ENCODE measurements around the gene EIF4E1B. TPM values are rescaled to one million over a fixed set of nuclear protein-coding genes. Genes with fewer than 3 reads are reported as not detected.

EIF4E1B gene
- total and polyA plus RNA-seq, 2 donors (not counting 1 experiment from before 2014, with no cell fraction given): not detected

DNA sequence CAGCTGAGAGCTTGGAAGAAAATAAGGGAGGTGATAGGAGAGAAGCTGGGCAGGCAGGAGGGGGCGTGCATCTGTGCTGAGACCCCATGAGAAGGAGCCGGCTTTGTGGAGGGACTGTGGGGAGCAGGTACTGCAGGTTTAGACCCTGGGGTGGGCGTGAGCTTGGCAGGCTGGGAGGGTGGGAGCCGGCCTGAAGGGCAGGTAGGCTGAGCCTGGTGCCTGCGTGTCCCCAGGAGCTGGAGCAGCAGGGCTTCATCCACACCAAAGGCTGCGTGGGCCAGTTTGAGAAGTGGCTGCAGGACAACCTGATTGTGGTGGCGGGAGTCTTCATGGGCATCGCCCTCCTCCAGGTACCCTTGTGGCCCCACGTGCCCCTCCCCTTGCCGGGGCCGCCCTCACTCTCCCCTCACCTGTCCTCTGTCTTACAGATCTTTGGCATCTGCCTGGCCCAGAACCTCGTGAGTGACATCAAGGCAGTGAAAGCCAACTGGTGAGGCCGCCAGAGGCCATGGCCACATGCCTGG lies 26.1 kb downstream of the EIF4E1B start:
- ChIA-PET POLR2A (no interaction called here), CTCF (interaction anchor here (0.7 to 5.6 kb wide), 3 partner anchors 7 to 456 kb away, joined by 3 to 78 read pairs (median 76); partner anchors contain the start of genes EIF4E1B, SNCB and TSPAN17)
- Mint-ChIP-seq H3K27me3 (peaks cover under 1% of the 10 kb centered on the region), H3K4me1 (peaks cover 57% of the 10 kb centered on the region), H3K9me3 (ENCODE audit: insufficient read depth) (no peaks in the 10 kb centered on the region), H3K27ac (no peak overlapping the region), H3K4me3 (no peak overlapping the region)
- Histone ChIP-seq H3K4me3 (ENCODE audit: control extremely low read depth in 1 of 5, extremely low read depth in 1 of 5, insufficient read depth in 1 of 5, low read depth in 2 of 5, low read length in 4 of 5) (no peak overlapping the region), H3K79me2 (ENCODE audit: control insufficient read depth, insufficient read depth, low read length) (no peaks in the 10 kb centered on the region), H3K27me3 (replicated peaks in 1 of 4; ENCODE audit: control extremely low read depth in 1 of 4, control insufficient read depth in 3 of 4, insufficient read depth in 4 of 4, low read length in 3 of 4) (no peaks in the 10 kb centered on the region), H3K36me3 (replicated peaks in 1 of 2; ENCODE audit: control extremely low read depth in 1 of 2, control insufficient read depth in 1 of 2, extremely low read depth in 1 of 2, insufficient read depth in 2 of 2, low read length in 1 of 2) (peaks cover 0 to 17% of the 10 kb centered on the region in 2 experiments), H2AFZ (ENCODE audit: insufficient read depth, low read depth, low read length, poor library complexity, severe bottlenecking) (no peak overlapping the region), H3K4me1 (ENCODE audit: control insufficient read depth in 2 of 2, insufficient read depth in 2 of 2, low read length in 2 of 2) (peaks cover 44 to 57% of the 10 kb centered on the region in 2 donors), H3K27ac (ENCODE audit: low read length in 2 of 2) (no peak overlapping the region), H3K9ac (ENCODE audit: low read length) (no peak overlapping the region), H4K20me1 (ENCODE audit: control insufficient read depth, insufficient read depth, low read length, poor library complexity, severe bottlenecking) (no peaks in the 10 kb centered on the region), H3K9me3 (ENCODE audit: control extremely low read depth in 1 of 3, control insufficient read depth in 2 of 3, insufficient read depth in 1 of 3, low read length in 2 of 3) (no peaks in the 10 kb centered on the region), H3K4me2 (replicated peaks; ENCODE audit: low read depth, low read length, poor library complexity, severe bottlenecking) (no peak overlapping the region)
- ATAC-seq (ENCODE audit: low read depth): no peak
- 93% methylated on average over 13 of the region's 13 CpGs for WGBS (ENCODE audit: insufficient coverage)
- DNase-seq: no peak
- no peak for TF ChIP-seq EZH2 (IDR thresholded peaks at IDR 0.05; ENCODE audit: borderline replicate concordance, insufficient read depth, low read depth, low read length, poor library complexity, severe bottlenecking)
- TF ChIP-seq, protein P1, sequence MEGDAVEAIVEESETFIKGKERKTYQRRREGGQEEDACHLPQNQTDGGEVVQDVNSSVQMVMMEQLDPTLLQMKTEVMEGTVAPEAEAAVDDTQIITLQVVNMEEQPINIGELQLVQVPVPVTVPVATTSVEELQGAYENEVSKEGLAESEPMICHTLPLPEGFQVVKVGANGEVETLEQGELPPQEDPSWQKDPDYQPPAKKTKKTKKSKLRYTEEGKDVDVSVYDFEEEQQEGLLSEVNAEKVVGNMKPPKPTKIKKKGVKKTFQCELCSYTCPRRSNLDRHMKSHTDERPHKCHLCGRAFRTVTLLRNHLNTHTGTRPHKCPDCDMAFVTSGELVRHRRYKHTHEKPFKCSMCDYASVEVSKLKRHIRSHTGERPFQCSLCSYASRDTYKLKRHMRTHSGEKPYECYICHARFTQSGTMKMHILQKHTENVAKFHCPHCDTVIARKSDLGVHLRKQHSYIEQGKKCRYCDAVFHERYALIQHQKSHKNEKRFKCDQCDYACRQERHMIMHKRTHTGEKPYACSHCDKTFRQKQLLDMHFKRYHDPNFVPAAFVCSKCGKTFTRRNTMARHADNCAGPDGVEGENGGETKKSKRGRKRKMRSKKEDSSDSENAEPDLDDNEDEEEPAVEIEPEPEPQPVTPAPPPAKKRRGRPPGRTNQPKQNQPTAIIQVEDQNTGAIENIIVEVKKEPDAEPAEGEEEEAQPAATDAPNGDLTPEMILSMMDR (IDR thresholded peaks at IDR 0.05): no peak
- intact Hi-C loops (cut with micrococcal nuclease): no loop called here

DNA sequence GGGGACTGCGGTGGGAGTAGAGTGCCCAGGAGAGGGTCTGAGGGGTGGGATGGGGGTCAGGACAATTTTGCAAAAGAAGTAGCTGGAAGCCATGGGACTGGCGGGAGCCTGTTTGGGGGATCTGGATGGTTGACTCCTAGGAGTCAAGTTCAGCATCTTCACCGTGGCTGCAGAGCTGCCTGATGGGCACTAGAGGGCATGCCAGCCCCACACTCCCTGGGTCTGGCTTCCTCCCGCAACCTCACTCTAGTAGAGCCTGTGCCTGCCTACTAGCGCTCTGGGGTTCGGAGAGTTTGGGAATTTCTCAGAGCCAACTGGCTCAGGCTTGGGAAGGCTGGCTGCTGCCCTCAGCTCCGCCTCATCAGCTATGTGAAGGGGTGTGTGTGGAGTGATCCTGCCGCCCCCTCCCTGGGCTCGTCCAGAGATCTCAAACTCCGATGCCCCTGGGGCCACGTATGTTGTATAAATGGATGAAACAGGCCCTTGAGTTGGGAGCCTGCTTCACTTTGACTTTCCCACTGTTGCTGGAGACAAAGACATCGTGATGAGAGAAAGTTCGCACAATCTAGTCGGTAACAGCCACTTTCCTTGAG lies 27.6 kb downstream of the EIF4E1B start:
- peak overlapping the region; percentile 69 for H2AFZ ChIP-seq (ENCODE audit: insufficient read depth, low read depth, low read length, poor library complexity, severe bottlenecking)
- 60% methylated on average over 11 of the region's 14 CpGs for WGBS (ENCODE audit: insufficient coverage)
- peak; percentile 75 for ATAC-seq (ENCODE audit: low read depth)
- peak; percentile 75 for DNase-seq
- Mint-ChIP-seq H3K27me3 (peaks cover 3% of the 10 kb centered on the region), H3K27ac (peak overlapping the region; percentile 59), H3K4me3 (peak overlapping the region; percentile 85), H3K9me3 (ENCODE audit: insufficient read depth) (no peaks in the 10 kb centered on the region), H3K4me1 (peaks cover 42% of the 10 kb centered on the region)
- no peaks in the 10 kb centered on the region for H3K79me2 ChIP-seq (ENCODE audit: control insufficient read depth, insufficient read depth, low read length)
- no peaks in the 10 kb centered on the region for H4K20me1 ChIP-seq (ENCODE audit: control insufficient read depth, insufficient read depth, low read length, poor library complexity, severe bottlenecking)
- ChIA-PET POLR2A (interaction anchor here (1.2 kb wide), 1 partner anchor 11 kb away, joined by 3 read pairs; no protein-coding TSS in a partner anchor), CTCF (interaction anchor here (0.6 to 5.6 kb wide), 10 partner anchors 8 to 454 kb away, joined by 3 to 78 read pairs (median 6); partner anchors contain the start of genes EIF4E1B, SNCB and TSPAN17)
- H3K27ac ChIP-seq (ENCODE audit: low read length in 2 of 2): no peak overlapping the region
- TF ChIP-seq EZH2 (IDR thresholded peaks at IDR 0.05; ENCODE audit: borderline replicate concordance, insufficient read depth, low read depth, low read length, poor library complexity, severe bottlenecking): no peak
- TF ChIP-seq, protein P1 (IDR thresholded peaks at IDR 0.05): peak; percentile 84
- H3K4me1 ChIP-seq (ENCODE audit: control insufficient read depth in 2 of 2, insufficient read depth in 2 of 2, low read length in 2 of 2): peaks cover 34 to 41% of the 10 kb centered on the region in 2 donors
- H3K9me3 ChIP-seq (ENCODE audit: control extremely low read depth in 1 of 3, control insufficient read depth in 2 of 3, insufficient read depth in 1 of 3, low read length in 2 of 3): no peaks in the 10 kb centered on the region
- peak overlapping the region in 1 of 5 experiments; percentile 56 for H3K4me3 ChIP-seq (ENCODE audit: control extremely low read depth in 1 of 5, extremely low read depth in 1 of 5, insufficient read depth in 1 of 5, low read depth in 2 of 5, low read length in 4 of 5)
- H3K27me3 ChIP-seq (replicated peaks in 1 of 4; ENCODE audit: control extremely low read depth in 1 of 4, control insufficient read depth in 3 of 4, insufficient read depth in 4 of 4, low read length in 3 of 4): peaks cover 0 to 4% (median 0%) of the 10 kb centered on the region in 4 experiments
- peaks cover 0 to 12% of the 10 kb centered on the region in 2 experiments for H3K36me3 ChIP-seq (replicated peaks in 1 of 2; ENCODE audit: control extremely low read depth in 1 of 2, control insufficient read depth in 1 of 2, extremely low read depth in 1 of 2, insufficient read depth in 2 of 2, low read length in 1 of 2)
- intact Hi-C loops (cut with micrococcal nuclease): loop anchor here (2.0 kb wide), 1 partner anchor 301 kb away; no protein-coding TSS in a partner anchor
- H3K4me2 ChIP-seq (replicated peaks; ENCODE audit: low read depth, low read length, poor library complexity, severe bottlenecking): peak overlapping the region; percentile 69
- no peak overlapping the region for H3K9ac ChIP-seq (ENCODE audit: low read length)
